ENCODE results near the gene USP25. TPM values are rescaled to one million over a fixed set of nuclear protein-coding genes. Genes with fewer than 3 reads are reported as not detected.

Gene USP25
- total RNA-seq, 2 experiments from 2014 or later = 34.1 to 34.6 TPM

DNA sequence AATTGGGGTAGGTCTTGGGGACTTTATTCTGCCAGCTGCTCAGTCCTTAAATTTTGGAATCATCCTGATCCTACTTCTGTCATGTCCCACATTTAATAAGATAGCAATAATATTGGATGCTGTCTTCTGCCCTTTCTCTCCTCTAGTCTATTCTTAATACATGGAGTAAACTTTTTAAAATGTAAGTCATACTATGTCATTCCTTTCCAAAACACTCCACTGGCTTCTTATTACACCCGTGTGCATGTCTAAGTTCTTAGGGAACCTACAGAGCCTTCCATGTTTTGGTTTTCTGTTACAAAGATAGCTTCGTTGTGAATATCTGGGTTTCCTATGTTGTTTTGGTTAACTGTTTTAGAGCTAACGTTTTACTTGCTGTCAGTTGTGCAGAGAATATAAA is 35.1 kb downstream of the USP25 start:
- ATAC-seq = no peak
- no peak for DNase-seq
- Mint-ChIP-seq H3K4me1 (ENCODE audit: low read depth) (peaks cover 61% of the 10 kb centered on the region), H3K4me3 (no peak overlapping the region), H3K27me3 (no peaks in the 10 kb centered on the region), H3K9me3 (peaks cover 10% of the 10 kb centered on the region), H3K27ac (no peak overlapping the region), H3K36me3 (ENCODE audit: low read depth) (peaks cover 32% of the 10 kb centered on the region)
- POLR2A ChIA-PET = no interaction called here
- TF ChIP-seq, protein P1, sequence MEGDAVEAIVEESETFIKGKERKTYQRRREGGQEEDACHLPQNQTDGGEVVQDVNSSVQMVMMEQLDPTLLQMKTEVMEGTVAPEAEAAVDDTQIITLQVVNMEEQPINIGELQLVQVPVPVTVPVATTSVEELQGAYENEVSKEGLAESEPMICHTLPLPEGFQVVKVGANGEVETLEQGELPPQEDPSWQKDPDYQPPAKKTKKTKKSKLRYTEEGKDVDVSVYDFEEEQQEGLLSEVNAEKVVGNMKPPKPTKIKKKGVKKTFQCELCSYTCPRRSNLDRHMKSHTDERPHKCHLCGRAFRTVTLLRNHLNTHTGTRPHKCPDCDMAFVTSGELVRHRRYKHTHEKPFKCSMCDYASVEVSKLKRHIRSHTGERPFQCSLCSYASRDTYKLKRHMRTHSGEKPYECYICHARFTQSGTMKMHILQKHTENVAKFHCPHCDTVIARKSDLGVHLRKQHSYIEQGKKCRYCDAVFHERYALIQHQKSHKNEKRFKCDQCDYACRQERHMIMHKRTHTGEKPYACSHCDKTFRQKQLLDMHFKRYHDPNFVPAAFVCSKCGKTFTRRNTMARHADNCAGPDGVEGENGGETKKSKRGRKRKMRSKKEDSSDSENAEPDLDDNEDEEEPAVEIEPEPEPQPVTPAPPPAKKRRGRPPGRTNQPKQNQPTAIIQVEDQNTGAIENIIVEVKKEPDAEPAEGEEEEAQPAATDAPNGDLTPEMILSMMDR (IDR thresholded peaks at IDR 0.05) = no peak
- intact Hi-C loops (cut with micrococcal nuclease) = no loop called here
- CTCF ChIA-PET = no interaction called here

DNA sequence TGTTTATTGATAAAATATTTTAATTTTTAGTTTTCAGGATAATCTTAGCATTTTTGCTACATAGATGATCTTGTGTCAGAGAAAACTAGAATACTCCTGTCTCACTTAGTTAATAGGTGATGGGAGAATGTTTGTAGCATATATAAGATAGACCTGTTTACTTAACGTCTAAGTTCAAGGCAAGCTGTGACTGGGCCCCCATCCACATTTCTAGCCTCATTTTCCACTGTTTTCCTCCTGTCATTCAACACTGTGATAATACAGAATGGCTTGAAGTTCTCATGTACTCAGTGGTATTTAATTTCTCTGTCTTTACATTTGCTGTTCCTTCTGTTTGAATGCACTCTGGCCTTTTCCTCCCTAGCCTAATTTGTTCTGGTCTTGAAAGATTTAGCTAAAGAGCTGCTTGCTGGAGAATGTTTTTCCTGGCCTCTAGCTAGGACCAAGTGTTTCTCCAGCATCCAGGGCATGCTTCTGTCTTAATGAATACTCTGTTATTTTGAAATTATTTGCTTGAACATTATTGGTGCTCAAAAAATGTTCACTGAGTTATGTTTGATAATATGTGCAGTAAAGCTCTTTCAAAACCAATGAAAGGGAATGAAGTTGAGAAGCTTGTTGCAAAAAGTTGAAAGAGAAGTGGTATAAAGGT is 37.3 kb downstream of the USP25 start:
- TF ChIP-seq, protein P1 (IDR thresholded peaks at IDR 0.05) = no peak
- ChIA-PET POLR2A (no interaction called here), CTCF (no interaction called here)
- DNase-seq = no peak
- Mint-ChIP-seq H3K36me3 (ENCODE audit: low read depth) (peaks cover 33% of the 10 kb centered on the region), H3K9me3 (peaks cover 6% of the 10 kb centered on the region), H3K4me1 (ENCODE audit: low read depth) (peaks cover 58% of the 10 kb centered on the region), H3K27ac (no peak overlapping the region), H3K27me3 (no peaks in the 10 kb centered on the region), H3K4me3 (no peak overlapping the region)
- intact Hi-C loops (cut with micrococcal nuclease) = no loop called here
- ATAC-seq = no peak

DNA sequence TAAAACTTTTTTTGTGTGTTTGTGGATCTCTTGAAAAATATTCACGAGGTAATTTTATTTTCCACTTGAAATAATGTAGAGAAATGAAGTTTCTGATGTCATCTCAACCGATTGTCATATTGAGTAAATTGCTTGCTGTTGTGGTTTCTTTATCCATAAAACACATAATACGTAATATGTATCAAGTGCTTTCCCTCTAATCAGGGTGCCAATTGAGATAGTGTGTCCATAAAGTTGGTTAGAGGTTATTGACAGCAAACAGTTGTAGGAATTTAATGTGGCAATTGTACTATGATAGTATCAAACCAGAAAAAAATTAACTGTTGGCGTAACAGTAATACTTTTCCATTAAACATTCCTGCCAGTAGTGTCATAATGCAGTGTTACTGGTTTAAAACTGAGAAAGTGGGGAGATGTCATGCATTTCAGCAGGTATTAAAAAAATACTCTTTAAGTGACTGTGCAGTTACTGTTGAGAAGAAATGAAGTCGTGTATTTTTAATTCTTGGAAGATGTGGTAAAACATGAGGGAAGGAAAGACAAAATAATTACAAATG is 38.3 kb downstream of the USP25 start:
- POLR2A ChIA-PET = no interaction called here
- intact Hi-C loops (cut with micrococcal nuclease) = no loop called here
- Mint-ChIP-seq H3K9me3 (peaks cover under 1% of the 10 kb centered on the region), H3K27ac (no peak overlapping the region), H3K4me1 (ENCODE audit: low read depth) (peaks cover 48% of the 10 kb centered on the region), H3K4me3 (no peak overlapping the region), H3K36me3 (ENCODE audit: low read depth) (peaks cover 31% of the 10 kb centered on the region), H3K27me3 (no peaks in the 10 kb centered on the region)
- DNase-seq (no peak), ATAC-seq (no peak)
- TF ChIP-seq, protein P1 (IDR thresholded peaks at IDR 0.05) = no peak
- CTCF ChIA-PET = interaction anchor here (0.8 kb wide), 1 partner anchor 28 kb away, joined by 3 read pairs; no protein-coding TSS in a partner anchor

DNA sequence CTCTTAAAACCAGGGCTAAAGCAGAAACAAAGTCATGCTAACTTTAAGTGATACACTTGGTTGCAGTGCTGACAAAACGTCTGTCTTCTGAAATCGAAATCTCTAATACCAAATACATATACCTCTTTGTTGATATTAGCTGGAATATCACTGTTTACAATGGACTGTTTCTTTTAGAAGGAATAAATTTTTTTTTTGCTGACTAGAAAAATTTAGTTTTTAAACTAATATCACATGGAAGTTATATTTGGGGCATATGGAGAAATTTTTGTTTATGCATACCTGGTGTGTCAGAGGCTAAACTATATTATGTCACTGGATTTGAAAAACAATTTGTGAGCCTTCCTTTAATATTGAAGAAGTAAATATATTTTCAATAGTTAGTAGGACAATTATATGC is 39.1 kb downstream of the USP25 start:
- no peak overlapping the region for H3K27ac Mint-ChIP-seq

DNA sequence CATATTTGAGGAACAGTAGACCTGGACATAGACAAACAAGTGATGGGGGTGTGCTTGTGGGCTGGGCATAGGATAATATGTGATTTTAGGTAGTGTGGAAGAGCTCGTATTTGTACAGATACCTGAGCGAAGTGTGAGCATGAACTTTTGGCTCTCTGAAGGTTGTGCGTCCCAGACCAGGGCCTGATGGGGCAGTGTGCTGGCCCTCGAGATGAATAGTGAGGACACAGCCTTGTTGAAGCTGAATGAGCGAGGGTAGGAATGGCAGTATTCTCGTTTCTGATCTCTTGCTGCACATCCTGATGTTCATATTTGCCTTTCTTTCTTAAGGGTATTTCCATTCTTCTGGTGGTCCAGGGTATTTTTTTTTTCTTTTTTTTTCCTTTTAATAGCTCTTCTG is 41.5 kb downstream of the USP25 start:
- ChIA-PET CTCF (interaction anchor here (1.2 to 1.5 kb wide), 2 partner anchors 12 kb away, joined by 3 read pairs; no protein-coding TSS in a partner anchor), POLR2A (interaction anchor here (0.9 kb wide), 1 partner anchor 28 kb away, joined by 3 read pairs; no protein-coding TSS in a partner anchor)
- Mint-ChIP-seq H3K27ac (no peak overlapping the region), H3K36me3 (ENCODE audit: low read depth) (peaks cover 37% of the 10 kb centered on the region), H3K27me3 (no peaks in the 10 kb centered on the region), H3K4me1 (ENCODE audit: low read depth) (peaks cover 38% of the 10 kb centered on the region), H3K4me3 (no peak overlapping the region), H3K9me3 (no peaks in the 10 kb centered on the region)
- no peak for ATAC-seq
- TF ChIP-seq, protein P1 (IDR thresholded peaks at IDR 0.05) = no peak
- DNase-seq = no peak
- intact Hi-C loops (cut with micrococcal nuclease) = no loop called here

More for the DNA sequence above, 39.1 kb downstream of the USP25 start:
- TF ChIP-seq, protein P1 (IDR thresholded peaks at IDR 0.05) = no peak
- no peak for ATAC-seq
- Mint-ChIP-seq H3K9me3 (no peaks in the 10 kb centered on the region), H3K4me1 (ENCODE audit: low read depth) (peaks cover 44% of the 10 kb centered on the region), H3K4me3 (no peak overlapping the region), H3K27me3 (no peaks in the 10 kb centered on the region), H3K36me3 (ENCODE audit: low read depth) (peaks cover 31% of the 10 kb centered on the region)
- ChIA-PET CTCF (interaction anchor here (0.8 kb wide), 1 partner anchor 28 kb away, joined by 3 read pairs; no protein-coding TSS in a partner anchor), POLR2A (no interaction called here)
- no peak for DNase-seq
- intact Hi-C loops (cut with micrococcal nuclease) = no loop called here

All from activated CD8-positive, alpha-beta T cell treated with anti-CD3 and anti-CD28 coated beads for 36 hours (primary cell).